NAMALWA (cell line): Measurements from ENCODE around the gene PCDHGA8.

Experiments
- DNase-seq: peaks from one replicate; pipeline ENCODE4 v3.0.0-alpha.2; 2015; ENCODE audit warnings: low spot score

The PCDHGA8 gene

GRCh38 chr5:141434006-141434405 is 41.6 kb downstream of the PCDHGA8 start:
- no peak for DNase-seq

GRCh38 chr5:141437221-141437620 is 44.8 kb downstream of the PCDHGA8 start:
- no peak for DNase-seq

GRCh38 chr5:141439411-141440141 is 47.1 kb downstream of the PCDHGA8 start:
- DNase-seq = no peak

- DNase-seq = no peak
Observed at GRCh38 chr5:141440341-141440740, 47.9 kb downstream of the PCDHGA8 start.

GRCh38 chr5:141441571-141442170 is 49.2 kb downstream of the PCDHGA8 start:
- no peak for DNase-seq
